GM18505 (cell line): ENCODE results near the gene TMSB4X.

Experiments used
- ATAC-seq: cut with Tn5 transposase; IDR thresholded peaks from one replicate; pipeline ENCODE4 v1.9.1; 2021; ENCODE audit not compliant: unreplicated experiment
- POLR2A ChIP-seq: IDR thresholded peaks from 4 replicates; pipeline ENCODE4 v1.6.1; 2011; ENCODE audit warnings: borderline replicate concordance; ENCODE audit not compliant: insufficient read depth, insufficient read length; ENCODE audit errors: extremely low read depth

The TMSB4X gene

DNA sequence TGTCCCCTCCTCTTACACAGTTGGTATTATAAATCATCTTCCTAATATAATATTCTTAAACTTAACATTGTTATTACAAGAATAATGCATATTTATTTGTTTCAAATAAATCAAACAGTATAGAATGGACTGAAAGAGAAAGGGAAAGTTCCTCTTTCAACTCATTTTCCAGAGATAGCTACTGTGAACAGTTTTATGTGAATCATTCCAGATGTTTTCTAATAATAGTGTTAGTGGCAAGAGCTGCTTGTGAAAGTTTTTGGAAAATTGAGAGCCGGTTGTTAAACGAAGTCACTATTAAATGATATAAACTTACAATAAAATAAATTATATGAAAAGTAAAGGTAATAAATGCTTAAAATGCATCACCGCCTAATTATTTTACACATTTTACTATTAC lies 14.6 kb downstream of the TMSB4X start:
- ATAC-seq = no peak
- TF ChIP-seq POLR2A = no peak

DNA sequence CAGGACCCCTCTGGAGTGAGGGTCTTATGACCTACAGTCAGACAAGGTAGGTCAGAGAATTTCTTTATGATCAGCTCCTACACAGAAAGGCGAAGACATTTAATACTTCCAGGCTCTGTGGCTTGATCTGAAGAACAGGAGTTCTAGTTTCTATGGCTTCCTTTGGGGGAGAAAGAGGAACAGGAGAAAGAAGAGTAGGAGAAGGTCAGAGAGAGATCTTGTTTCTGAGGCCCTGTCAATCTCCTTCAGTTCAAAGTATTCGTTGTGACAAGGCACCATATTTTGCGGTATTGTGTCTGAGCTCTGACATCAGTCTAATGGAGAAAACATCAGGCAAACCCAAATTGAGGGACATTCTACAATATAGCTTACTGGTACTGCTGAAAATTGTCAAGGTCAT lies 16.7 kb downstream of the TMSB4X start:
- ATAC-seq = no peak

DNA sequence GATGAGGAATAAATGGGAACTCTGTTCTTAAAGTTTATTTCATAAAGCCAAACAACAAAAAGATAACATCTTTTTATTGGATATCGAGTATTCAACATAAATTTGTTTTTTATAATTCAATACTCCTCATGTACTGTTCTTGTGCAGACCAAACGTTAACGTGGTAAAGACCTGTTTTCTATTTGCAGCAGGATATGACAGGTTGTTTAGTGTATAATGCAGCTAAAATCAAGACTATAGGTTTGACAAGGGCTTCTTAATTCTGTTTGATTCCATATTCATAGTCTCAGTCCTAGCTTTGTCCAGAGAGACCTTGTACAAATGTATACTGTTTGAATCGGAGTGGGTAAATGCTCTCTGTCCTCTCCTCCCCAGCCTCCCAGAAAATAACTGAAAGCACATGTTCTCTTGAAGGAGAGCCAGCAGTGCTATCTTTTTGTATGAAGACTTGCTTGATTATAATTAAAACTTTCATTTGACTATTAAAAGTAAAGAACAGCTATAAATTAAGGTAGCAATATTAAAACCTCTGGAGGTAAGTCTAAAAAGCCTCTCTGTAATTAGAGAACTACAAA lies 17.7 kb downstream of the TMSB4X start:
- no peak for ATAC-seq
- TF ChIP-seq POLR2A = no peak

More for the DNA sequence above, 16.7 kb downstream of the TMSB4X start:
- TF ChIP-seq POLR2A = no peak

DNA sequence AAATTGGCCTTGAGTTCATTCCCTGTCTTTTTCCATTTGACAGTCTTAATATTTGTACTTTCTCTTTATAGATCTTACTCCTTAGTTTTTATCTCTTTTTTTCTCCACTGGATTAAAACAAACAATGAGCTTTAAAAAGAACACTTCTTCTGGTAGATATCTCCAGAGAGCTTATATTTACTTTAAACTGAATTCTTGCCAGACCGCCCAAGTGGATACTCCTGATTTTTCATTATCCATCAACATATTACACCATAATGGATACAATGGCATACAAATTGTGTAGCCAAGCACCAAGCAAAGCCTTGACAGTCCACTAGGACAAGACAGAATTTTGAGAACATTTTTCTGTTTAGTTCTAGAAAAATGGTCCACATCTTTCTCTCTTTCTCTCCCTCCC lies 18.9 kb downstream of the TMSB4X start:
- ATAC-seq = no peak
- TF ChIP-seq POLR2A = no peak

DNA sequence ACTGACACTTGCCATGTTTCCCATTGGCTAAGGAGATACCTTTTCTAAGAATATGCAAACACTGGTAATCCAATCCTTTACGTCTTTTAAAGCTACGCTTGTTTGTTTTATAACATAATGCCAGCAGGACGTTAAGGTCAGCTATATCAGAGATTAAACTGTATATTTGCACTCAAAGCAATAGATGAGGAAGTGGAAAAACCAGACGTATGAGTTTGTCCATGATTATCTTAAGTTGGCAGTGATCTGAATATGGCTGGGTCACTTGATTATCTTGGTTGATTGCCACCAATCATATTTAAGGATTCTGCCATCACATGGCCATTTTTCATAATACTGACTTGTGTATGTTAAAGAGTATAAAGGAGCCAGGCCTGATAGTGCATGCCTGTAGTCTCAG lies 19.4 kb downstream of the TMSB4X start:
- TF ChIP-seq POLR2A = no peak
- ATAC-seq = no peak

DNA sequence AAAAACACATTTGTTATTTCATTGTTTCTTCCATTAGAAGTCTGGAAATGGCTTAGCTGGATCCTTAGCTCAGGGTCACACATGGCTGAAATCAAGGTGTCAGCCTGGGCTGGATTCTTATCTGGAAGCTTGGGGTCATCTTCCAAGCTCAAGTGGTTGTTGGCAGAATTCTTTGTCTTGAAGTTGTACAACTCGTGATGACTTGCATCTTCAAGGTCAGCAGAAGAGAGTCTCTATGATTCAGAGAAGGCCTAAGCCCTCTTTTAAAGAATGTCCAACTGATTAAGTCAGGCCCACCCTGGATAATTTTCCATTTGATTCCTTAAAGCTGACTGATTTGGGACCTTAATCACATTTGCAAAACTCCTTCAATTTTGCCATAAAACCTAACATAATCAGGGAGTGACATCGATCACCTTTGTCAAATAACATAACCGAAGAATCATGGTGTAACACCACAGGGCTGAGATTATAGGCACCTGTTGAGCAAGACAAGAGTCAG lies 22.1 kb downstream of the TMSB4X start:
- TF ChIP-seq POLR2A = no peak
- no peak for ATAC-seq

DNA sequence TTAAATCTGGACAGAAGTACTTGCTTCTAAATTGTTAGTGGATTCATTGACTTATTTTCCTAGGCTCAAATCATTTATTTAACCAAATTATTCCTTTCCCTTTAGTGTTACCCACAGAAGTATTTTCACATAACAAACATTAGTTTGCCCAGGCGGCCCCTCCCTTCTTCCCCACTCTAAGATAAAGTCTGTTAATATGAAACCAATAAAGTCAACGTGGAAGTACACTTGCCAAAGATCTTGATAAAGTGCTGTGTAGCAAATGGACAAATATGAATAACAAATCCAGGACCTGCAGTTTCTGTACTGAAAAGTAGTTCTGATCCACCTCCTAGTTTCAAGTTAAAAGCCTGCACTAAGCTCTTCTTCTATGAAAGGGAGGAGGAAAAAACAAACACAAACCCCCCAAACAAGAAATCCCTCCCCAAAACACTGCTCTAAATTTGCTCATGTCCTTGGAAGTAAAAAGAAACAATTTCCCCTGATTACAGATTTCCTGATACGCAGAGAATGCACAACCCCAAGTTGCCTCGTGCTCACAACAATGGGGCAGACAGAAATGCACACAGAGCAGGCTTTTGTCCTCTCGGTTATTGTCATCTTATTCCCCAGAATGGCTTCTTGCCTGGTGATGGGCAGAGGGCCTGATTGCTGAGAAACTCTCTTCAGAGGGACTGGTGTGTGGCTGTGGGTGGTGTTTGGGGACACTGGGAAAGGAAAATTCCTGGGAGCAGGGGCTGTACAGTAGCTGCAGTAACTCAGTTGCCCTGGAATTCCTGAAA lies 23.2 kb downstream of the TMSB4X start:
- TF ChIP-seq POLR2A = no peak
- no peak for ATAC-seq

DNA sequence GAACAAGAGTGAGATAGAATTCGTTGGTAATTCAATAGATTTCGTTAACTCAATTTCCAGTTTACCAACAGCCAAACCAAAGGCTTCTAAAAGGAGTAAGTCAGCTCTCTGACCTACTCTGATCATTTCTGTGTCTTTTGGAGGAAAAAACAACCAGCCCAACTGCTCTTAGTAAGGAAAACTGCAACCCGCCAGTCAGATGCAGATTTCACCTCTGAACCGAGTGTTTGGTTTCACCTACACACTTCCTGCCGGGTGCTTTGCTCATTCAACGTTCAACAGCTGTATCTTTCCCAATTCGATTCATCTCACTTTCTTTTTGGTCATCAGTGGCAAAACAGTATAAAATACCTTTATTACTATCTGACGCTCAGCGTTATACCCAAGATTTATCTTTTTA lies 24.5 kb downstream of the TMSB4X start:
- peak; percentile 37 for ATAC-seq
- TF ChIP-seq POLR2A = peak; percentile 53

DNA sequence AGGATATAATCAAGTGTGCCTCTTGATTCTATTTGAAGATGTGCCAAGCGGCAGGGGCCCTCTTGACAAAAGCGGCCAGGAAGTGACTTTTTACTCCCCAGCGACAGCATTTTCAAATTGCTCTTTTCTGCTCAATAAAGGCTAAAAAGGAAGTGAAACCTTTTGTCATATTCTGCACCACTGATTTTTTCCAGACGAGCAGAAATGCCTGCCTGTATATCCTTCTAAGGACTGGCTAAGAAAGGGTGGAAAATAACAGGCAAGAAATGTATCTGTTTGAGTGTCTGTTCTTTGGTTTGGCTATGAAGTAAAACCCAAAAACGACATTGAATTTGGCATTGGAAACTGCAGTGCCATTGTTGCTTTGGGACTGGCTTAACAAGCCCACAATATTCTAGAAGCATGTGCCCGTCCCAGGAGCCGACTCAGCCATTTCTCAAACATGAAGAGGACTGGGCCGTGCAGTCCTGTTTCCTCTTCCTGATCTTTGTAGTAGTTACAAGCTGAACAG lies 25.4 kb downstream of the TMSB4X start:
- no peak for TF ChIP-seq POLR2A
- ATAC-seq = peak; percentile 58

DNA sequence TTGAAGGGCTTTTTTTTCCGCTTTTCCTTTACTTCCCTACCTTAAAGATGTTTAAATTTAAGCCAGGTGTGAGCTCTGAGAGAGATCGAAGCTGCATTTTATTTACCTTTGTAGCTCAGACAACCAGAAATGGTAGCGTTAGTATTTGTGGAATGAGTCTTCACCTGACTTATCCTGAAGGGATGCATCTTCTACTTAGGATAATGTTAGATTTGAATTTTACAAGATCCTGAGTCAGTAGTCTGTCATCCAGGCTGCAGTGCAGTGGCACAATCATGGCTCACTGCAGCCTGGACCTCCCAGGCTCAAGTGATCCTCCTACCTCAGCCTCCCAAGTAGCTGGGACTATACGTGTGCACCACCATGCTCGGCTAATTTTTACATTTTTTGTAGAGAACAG lies 26.2 kb downstream of the TMSB4X start:
- ATAC-seq = no peak
- no peak for TF ChIP-seq POLR2A

DNA sequence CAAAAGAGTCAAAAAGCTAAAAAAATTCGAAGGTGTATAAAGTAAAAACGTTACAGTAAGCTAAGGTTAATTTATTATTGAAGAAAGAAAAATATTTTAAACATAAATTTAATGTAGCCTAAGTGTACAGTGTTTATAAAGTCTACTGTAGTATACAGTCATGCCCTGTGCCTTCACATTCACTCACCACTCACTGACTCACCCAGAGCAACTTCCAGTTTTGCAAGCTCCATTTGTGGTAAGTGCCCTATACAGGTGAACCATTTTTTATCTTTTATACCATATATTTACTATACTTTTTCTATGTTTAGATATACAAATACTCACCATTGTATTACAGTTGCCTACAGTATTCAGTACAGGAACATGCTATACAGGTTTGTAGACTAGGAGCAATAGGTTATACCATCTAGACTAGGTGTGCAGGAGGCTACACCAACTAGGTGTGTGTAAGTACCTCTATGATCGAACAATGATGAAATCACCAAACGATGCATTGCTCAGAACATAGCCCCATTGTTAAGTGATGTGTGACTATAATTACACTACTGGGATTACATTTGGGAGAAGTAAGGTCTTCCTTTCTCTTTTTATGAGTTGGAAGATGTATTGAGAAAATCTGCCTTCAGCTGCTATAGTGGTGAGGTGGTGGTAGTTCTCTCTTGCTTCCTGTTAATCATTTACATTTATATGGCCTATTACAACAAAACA lies 27.2 kb downstream of the TMSB4X start:
- TF ChIP-seq POLR2A = no peak
- ATAC-seq = no peak

DNA sequence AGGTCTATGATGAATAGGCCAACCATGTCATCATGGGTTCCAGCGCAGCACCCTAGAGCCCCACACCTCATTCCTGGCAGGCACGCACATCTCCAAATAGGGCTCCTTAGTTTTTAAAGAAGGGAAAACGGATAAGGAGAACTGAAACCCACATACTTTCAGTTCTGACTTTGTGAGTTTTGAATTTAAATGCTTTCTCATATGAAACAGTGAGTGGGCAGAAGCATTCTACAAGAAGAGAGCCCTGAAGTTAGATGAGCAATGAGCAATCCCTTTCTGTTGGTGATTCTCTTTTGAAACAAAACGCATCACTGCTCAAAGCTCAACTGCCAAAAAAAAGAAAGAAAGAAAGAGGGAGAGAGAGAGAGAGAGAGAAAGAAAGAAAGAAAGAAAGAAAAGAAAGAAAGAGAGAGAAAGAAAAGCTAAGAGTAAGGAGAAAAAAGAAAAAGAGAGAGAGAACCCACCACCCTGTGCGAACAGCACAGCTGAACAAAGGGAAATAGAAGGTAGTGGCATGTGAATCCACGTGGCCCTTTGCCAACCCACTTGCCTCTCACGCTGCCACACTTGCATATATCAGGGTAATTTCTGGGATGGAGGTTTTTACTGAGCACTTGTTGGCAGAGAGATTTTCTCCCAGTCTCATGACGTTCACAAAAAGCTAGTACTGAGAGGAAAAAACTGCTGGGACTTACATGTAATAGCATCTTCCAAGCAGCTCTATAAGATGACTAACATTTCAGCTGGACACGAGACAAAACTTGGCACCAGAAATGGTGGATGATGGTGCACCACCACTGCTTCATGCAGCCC lies 31.0 kb downstream of the TMSB4X start:
- ATAC-seq = peak; percentile 54
- no peak for TF ChIP-seq POLR2A

DNA sequence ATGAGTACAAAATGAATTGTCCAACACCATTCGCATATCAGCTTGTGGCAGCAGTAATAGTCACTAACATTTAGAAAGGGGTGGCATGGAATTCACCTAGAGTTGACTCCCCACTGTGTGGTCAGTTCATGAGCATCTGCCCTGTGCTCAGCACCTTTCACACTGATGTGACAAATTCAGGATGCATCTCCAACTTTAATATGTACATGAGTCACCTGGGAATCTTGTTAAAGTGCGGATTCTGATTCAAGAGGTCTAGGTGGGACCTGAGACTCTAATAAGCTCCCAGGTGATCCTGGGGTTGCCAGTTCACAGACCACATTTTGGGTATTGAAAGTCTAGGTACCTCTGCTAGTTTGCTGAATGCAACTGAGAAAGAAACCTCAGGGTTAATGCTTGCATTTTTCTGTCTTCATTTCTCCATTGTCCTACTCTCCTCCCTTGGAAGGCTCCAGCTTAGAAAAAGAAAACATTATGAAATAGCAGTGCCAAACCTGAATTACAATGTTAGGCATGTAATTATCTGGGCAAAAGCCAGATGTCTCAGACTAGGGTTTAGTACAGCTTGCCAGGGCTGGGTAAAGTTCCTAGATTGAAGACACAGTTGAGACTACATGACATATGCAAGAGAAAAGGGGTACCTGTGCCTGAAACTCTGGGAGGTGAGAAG lies 32.7 kb downstream of the TMSB4X start:
- no peak for ATAC-seq

DNA sequence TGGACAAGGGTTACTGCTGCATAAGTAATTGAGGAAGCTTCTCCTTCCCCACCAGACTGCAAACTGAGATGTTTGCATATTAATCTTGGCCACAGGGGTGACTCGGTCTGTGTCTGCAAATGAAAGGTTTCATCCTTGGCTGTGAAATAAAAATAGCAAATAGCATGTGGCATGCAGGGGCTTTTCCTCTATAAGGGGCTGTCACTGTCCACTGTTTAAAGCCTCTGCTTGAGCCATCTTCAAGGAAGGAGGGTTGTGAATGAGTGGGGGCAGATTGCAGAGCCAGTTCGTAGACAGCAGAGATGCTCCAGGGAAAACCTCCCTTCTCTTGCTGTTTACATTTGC lies 33.3 kb downstream of the TMSB4X start:
- ATAC-seq = no peak
- peak; percentile 59 for TF ChIP-seq POLR2A

More for the DNA sequence above, 32.7 kb downstream of the TMSB4X start:
- no peak for TF ChIP-seq POLR2A
